C4-2B (cell line): ENCODE data around the gene METTL26.

ENCODE experiments used
- CTCF ChIP-seq: fragments of 450-650 bp; conservative IDR thresholded peaks from 2 replicates; pipeline ENCODE4 v1.5.1; 2017; ENCODE audit warnings: mild to moderate bottlenecking
- ZFX ChIP-seq: fragments of 450-650 bp; IDR thresholded peaks from 2 replicates; pipeline ENCODE4 v1.6.1; 2017

- TF ChIP-seq CTCF, result no peak
- no peak for TF ChIP-seq ZFX
Measured at GRCh38 chr16:598823-599739, 37.0 kb downstream of the METTL26 start.
